Measurements from ENCODE around the gene GPANK1.

- TF ChIP-seq CTCF (IDR thresholded peaks at IDR 0.05; ENCODE audit: insufficient read depth, low read length, poor library complexity, severe bottlenecking) (no peak), EZH2phosphoT487 (conservative IDR thresholded peaks at IDR 0.05; ENCODE audit: low read length) (no peak)
These were observed 31.4 kb downstream of the GPANK1 start for GRCh38 chr6:31633447-31633846.
